DND-41 (cell line): ENCODE measurements around the gene TMEM119.

Source experiments
- EZH2 ChIP-seq: IDR thresholded peaks from 3 replicates; pipeline ENCODE4 v1.6.1; 2012; ENCODE audit warnings: borderline replicate concordance, low read depth, mild to moderate bottlenecking, moderate library complexity, low read length, inconsistent platforms; ENCODE audit not compliant: severe bottlenecking
- TF ChIP-seq, protein P1 (sequence below): IDR thresholded peaks from 2 replicates; pipeline ENCODE4 v1.5.1; 2012; ENCODE audit warnings: borderline replicate concordance, low read length, moderate library complexity, mild to moderate bottlenecking; ENCODE audit not compliant: poor library complexity, severe bottlenecking; ENCODE audit errors: extremely low read depth

DNA sequence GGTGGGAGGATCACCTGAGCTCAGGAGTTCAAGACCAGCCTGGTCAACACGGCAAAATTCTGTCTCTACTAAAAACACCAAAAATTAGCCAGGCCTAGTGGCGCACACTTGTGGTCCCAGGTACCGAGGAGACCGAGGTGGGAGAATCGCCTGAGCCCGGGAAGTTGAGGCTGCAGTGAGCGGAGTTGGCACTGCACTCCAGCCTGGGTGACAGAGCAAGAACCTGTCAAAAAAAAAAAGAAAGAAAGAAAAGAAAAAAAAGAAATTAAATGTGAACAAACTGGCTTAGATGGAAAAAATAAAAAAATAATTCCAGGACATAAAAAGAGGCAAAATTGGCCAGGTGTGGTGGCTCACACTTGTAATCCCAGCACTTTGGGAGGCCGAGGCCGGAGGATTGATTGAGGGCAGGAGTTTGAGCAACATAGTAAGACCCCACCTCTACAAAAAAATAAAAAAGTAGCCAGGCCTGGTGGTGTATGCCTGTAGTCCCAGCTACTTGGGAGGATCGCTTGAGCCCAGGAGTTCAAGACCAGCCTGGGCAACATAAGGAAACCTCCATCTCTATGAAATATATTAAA lies 3.5 kb downstream of the TMEM119 start:
- TF ChIP-seq, protein P1, sequence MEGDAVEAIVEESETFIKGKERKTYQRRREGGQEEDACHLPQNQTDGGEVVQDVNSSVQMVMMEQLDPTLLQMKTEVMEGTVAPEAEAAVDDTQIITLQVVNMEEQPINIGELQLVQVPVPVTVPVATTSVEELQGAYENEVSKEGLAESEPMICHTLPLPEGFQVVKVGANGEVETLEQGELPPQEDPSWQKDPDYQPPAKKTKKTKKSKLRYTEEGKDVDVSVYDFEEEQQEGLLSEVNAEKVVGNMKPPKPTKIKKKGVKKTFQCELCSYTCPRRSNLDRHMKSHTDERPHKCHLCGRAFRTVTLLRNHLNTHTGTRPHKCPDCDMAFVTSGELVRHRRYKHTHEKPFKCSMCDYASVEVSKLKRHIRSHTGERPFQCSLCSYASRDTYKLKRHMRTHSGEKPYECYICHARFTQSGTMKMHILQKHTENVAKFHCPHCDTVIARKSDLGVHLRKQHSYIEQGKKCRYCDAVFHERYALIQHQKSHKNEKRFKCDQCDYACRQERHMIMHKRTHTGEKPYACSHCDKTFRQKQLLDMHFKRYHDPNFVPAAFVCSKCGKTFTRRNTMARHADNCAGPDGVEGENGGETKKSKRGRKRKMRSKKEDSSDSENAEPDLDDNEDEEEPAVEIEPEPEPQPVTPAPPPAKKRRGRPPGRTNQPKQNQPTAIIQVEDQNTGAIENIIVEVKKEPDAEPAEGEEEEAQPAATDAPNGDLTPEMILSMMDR, result no peak
- TF ChIP-seq EZH2, result no peak
